DMS 273 treated with DMSO at 0.1 percent for 48 hours (cell line): ENCODE measurements around the gene ITSN2.

ENCODE experiments used
- DNase-seq: peaks from one replicate; lab custom pipeline; 2025; lab: John Stamatoyannopoulos, UW

ITSN2 gene

DNA sequence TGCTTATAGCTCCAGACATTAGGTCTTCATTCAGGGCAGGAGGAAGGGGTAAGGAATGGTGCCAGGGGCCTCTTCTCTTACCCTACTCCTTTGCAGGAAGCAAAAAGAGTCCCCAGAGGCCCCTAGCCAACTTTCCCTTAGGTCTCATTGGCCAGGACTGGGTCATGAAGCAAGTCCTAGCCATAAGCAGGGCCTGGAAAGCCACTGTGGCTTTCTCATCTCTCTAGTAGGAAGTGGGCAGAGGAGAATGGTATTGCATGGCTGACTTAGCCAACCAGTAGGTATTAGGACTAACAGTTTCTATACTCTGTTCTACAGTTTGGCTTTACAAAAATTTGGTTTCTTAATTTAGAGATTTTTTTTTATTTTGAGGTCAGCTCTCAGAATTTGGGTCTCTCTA lies 180.7 kb downstream of the ITSN2 start:
- DNase-seq, result no peak

DNA sequence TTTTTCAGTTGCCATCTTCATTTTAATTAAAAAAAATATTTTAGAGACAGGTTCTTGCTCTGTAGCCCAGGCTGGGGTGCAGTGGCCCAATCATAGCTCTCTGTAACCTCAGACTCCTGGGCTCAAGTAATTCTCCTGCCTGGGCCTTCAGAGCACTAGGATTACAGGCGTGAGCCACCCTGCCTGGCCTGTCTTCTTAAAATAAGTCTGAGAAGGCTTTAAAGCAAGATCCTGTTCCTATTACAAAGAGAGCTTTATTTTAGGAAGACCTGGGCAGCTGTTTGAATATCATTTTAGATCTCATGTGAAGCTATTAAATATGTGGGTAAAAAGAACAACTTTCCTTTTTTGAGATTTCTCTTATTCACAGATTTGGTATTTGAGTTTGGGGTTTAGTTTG lies 184.0 kb downstream of the ITSN2 start:
- no peak for DNase-seq

DNA sequence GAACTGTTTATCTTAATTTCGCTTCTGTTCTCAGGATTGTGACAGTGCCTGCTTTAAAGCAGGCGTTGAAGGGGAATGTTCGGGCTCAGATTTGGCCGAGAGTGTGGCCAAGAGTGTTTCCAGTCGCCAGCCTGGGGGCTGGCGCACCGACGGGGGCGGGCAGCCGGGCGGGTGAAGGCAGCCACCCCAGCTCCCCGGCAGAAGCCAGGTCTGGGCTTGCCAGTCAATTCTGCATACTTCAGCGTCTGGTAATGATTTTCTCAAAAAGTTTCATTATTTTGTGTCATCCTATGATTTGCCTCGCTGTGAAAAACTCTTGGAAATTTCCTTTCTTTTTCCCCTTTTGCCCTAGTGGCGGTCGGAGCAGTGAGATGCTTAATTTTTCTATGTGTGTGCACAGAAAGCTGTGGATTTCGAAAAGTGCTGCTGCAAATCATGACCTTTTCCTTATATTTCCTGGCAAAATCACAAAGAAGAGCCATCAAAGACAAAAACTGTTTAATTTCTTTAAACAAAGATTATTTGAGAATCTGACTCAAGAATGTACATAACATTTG lies 184.6 kb downstream of the ITSN2 start:
- DNase-seq, result no peak

- DNase-seq, result no peak
Observed at GRCh38 chr2:24174851-24175277, 185.5 kb downstream of the ITSN2 start, which contains the start of gene FAM228A. Gene FAM228A, plus strand, starts transcription at chr2:24175053. Its CDS starts 428 bp downstream, at chr2:24175481.

DNA sequence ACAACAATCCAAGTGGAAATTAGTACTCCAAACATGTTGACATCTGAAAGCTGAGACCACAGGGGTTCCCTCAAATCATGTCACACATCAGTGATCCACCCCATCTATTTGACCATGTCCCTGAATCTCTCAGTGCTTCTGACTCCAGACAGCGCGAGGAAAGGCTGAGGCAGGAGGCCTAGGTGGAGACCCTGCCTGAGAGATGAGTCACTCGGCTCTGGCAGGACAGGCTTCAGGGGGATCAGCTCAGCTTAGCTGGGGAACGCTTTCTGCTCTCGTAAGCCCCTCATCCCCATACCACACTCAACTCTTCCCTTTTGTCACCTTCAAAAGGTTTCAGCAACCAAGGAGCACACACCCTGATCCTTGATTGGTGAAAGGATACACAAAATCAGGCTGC lies 191.3 kb downstream of the ITSN2 start:
- no peak for DNase-seq

- DNase-seq, result no peak
Observed at GRCh38 chr2:24164416-24164973, 195.8 kb downstream of the ITSN2 start.

DNA sequence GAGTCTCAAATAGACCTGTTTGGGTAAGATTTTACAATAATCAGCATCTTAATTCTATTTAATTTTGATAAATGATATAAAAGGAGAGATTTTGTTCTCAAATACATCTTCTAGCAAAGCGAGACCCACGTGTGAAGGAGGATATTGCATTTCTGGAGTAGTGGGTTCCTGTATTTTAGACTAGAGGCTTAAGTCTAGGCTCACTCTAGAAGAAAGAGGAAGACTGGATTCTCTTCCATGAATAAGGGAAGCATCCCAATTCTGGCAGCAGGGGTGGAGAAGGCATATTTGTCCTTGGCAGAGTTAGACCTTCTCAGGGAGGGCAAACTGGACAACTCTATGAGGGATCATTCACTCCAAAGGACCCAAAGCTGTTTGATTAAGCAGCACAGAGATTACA lies 196.7 kb downstream of the ITSN2 start:
- DNase-seq, result no peak

GRCh38 chr2:24163186-24163585 lies 197.2 kb downstream of the ITSN2 start:
- DNase-seq, result no peak

GRCh38 chr2:24162494-24162893 lies 197.8 kb downstream of the ITSN2 start:
- no peak for DNase-seq

- DNase-seq, result no peak
Observed at GRCh38 chr2:24160761-24161160, 199.6 kb downstream of the ITSN2 start.

- no peak for DNase-seq
Observed at GRCh38 chr2:24159708-24160107, 200.6 kb downstream of the ITSN2 start.

DNA sequence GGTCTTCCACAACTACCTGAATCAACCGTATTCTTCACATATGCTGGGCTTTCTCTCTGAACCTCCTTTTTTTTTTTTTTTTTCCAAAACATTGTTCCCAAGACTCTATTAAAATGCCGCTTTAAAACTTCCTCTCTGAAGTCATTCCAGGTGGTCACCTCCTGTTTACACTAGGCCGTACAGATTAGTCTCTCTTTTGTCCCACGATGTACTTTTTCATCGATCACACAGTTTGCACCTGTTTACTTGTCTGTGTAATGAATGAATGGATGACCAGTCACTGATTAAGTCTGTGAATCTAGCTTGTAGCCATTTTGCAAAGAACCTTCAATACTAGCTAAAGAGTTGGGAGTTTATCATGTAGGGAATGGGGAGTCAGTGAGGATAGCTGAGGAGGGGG lies 202.2 kb downstream of the ITSN2 start:
- DNase-seq, result no peak

DNA sequence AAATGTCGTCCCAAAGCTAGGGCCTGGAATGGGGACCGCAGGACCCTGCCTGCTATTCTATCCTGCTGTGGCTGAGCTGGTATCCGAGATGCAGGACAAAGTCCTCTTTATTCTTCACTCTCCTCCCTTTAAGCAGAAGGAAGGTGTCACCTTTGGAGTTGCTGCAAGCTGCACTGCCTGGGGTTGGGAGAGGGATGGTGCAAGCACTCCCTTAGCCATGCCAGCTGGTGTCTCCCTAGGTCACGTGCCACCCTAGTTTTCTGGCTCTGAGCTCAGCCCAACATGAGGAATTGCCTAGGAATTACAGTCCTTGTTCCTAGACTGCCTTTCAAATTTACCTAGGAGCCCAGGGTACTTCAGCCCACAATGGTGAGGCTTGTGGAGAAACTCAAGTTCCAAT lies 206.9 kb downstream of the ITSN2 start:
- no peak for DNase-seq
